ENCODE measurements around the gene USB1. TPM values are rescaled to one million over a fixed set of nuclear protein-coding genes. Genes with fewer than 3 reads are reported as not detected.

Gene USB1
- total RNA-seq, 1 experiment from 2014 or later: 106 TPM

DNA sequence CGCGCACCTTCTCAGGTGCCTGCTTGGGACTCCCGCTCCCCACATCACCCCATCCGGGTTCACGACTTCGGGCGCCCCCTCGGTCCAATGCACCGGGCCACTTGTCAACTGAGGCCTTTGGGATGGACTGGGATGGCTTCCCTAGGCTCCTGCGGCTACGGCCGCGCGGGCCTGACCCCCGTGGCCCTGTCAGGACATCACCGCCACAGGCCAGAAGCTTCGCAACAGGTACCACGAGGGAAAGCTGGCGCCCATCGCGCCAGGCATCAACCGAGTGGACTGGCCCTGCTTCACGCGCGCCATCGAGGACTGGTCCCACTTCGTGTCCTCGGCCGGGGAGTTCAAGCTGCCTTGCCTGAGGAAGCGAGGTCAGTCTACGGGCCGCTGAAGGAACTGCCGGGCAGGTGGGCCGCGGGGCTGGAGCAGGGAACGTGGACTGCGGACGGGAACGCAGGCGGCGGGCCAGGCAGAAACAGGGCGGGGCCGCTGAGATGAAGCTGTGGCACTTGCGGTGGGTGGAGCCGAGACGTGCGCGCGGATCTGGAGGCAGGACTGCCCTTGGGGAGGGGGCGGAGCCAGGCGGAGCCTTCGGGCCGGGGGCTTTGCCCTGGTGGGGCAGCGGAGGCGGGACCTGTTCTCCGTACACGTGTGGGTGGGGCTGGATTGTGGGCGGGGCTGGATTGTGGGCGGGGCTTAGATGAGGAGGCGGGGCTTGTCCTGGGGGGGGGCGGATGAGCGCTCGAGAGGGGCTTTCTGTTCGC, 16.6 kb upstream of the USB1 start:
- intact Hi-C loops (cut with micrococcal nuclease; ENCODE audit: unreplicated experiment): no loop called here
- H3K4me3 ChIP-seq (ENCODE audit: low read depth, low read length, poor library complexity, severe bottlenecking): peak overlapping the region; percentile 64
- no peaks in the 10 kb centered on the region for H3K9me3 ChIP-seq (ENCODE audit: low read depth, low read length, poor library complexity, severe bottlenecking)
- POLR2A ChIA-PET (ENCODE audit: low non-redundant PET): no interaction called here
- no peak for TF ChIP-seq EZH2 (IDR thresholded peaks at IDR 0.05; ENCODE audit: borderline replicate concordance, low read depth, low read length, poor library complexity, severe bottlenecking)
- TF ChIP-seq, protein P1, sequence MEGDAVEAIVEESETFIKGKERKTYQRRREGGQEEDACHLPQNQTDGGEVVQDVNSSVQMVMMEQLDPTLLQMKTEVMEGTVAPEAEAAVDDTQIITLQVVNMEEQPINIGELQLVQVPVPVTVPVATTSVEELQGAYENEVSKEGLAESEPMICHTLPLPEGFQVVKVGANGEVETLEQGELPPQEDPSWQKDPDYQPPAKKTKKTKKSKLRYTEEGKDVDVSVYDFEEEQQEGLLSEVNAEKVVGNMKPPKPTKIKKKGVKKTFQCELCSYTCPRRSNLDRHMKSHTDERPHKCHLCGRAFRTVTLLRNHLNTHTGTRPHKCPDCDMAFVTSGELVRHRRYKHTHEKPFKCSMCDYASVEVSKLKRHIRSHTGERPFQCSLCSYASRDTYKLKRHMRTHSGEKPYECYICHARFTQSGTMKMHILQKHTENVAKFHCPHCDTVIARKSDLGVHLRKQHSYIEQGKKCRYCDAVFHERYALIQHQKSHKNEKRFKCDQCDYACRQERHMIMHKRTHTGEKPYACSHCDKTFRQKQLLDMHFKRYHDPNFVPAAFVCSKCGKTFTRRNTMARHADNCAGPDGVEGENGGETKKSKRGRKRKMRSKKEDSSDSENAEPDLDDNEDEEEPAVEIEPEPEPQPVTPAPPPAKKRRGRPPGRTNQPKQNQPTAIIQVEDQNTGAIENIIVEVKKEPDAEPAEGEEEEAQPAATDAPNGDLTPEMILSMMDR (conservative IDR thresholded peaks at IDR 0.05; ENCODE audit: low read depth, low read length): no peak
- no peak overlapping the region for H3K27ac ChIP-seq (ENCODE audit: low read depth, low read length, poor library complexity, severe bottlenecking)
- no TSS peak for BruUV-seq (replicated peaks)
- no peaks in the 10 kb centered on the region for H3K36me3 ChIP-seq (ENCODE audit: insufficient read depth, low read length, poor library complexity, severe bottlenecking)
- CTCF ChIA-PET: no interaction called here
- peaks cover 3% of the 10 kb centered on the region for H3K4me1 ChIP-seq (ENCODE audit: insufficient read depth, low read length, poor library complexity, severe bottlenecking)
- no peaks in the 10 kb centered on the region for H3K27me3 ChIP-seq (replicated peaks; ENCODE audit: insufficient read depth, low read depth, low read length, poor library complexity)
- peak; percentile 97 for DNase-seq (ENCODE audit: low spot score)

DNA sequence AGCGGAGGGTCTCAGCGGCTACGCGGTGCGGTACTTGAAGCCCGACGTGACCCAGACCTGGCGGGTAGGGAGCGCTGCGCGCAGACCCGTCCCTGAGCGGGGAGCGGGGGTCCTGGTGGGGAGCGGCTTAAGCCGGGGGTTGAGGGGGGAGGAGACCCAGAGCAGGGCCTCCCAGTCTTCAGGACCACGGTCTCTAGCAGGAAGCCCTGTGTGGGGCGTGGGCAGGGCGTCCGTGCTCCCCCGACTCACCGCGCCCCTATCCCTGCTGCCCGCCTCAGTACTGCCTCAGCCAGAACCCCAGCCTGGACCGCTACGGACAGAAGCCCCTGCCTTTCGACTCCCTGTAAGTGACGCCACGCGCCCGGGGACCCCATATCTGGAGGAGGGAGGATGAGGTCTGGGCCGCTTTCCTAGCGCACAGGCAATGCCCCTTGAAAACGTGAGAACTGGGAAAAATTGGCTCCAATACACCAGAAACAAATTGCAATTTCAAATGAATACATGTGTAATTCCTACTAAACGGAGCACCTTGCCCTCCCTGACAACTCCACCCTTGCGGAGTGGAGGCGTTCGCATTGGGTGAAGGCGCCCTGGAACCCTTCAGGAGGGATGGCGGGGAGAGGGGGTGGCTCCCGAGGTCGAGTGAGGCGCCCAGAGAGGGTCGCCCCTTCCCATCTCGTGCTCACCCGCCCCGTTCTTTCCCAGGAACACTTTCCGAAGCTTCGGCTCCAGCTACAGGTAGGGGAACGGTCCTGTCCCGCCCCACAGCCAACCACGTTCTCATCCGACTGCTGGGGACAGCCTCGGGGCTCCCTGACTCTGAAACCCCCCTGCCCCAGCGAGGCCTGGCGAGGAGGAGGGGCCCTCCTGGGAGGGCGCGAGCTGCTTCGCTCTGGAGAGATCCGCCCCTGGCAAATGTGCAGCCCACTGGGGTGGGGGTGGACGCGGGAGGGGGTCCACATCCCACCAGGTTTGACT, 15.7 kb upstream of the USB1 start:
- Histone ChIP-seq H3K27ac (ENCODE audit: low read depth, low read length, poor library complexity, severe bottlenecking) (no peak overlapping the region), H3K27me3 (replicated peaks; ENCODE audit: insufficient read depth, low read depth, low read length, poor library complexity) (no peaks in the 10 kb centered on the region), H3K9me3 (ENCODE audit: low read depth, low read length, poor library complexity, severe bottlenecking) (no peaks in the 10 kb centered on the region), H3K4me1 (ENCODE audit: insufficient read depth, low read length, poor library complexity, severe bottlenecking) (peaks cover 3% of the 10 kb centered on the region), H3K36me3 (ENCODE audit: insufficient read depth, low read length, poor library complexity, severe bottlenecking) (no peaks in the 10 kb centered on the region), H3K4me3 (ENCODE audit: low read depth, low read length, poor library complexity, severe bottlenecking) (peak overlapping the region; percentile 64)
- TF ChIP-seq EZH2 (IDR thresholded peaks at IDR 0.05; ENCODE audit: borderline replicate concordance, low read depth, low read length, poor library complexity, severe bottlenecking): no peak
- TF ChIP-seq, protein P1 (conservative IDR thresholded peaks at IDR 0.05; ENCODE audit: low read depth, low read length): no peak
- CTCF ChIA-PET: no interaction called here
- no peak for DNase-seq (ENCODE audit: low spot score)
- TSS peak; percentile 34 for BruUV-seq (replicated peaks)
- POLR2A ChIA-PET (ENCODE audit: low non-redundant PET): no interaction called here
- intact Hi-C loops (cut with micrococcal nuclease; ENCODE audit: unreplicated experiment): no loop called here

DNA sequence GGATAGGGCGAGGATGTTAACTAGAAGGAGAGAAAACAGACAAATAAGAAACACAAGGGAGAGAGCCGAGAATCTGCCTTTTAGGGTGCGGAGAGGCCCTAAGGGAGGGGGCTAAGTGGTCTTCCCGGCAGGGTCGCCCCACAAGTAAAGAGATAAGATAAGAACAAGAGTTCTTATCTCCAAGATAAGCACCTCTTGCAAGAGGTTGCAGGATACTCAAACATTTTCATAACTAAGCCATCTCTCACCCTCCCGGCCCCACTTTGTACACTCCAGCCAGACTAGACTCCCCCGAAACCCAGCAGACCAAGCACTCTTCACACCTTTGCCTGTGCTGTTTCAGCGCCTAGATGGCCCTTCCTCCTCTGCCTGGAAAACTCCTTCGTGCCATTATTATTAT, 15.0 kb upstream of the USB1 start:
- DNase-seq (ENCODE audit: low spot score): no peak
- CTCF ChIA-PET: no interaction called here
- H3K4me3 ChIP-seq (ENCODE audit: low read depth, low read length, poor library complexity, severe bottlenecking): no peak overlapping the region
- H3K9me3 ChIP-seq (ENCODE audit: low read depth, low read length, poor library complexity, severe bottlenecking): no peaks in the 10 kb centered on the region
- no peak overlapping the region for H3K27ac ChIP-seq (ENCODE audit: low read depth, low read length, poor library complexity, severe bottlenecking)
- BruUV-seq (replicated peaks): no TSS peak
- H3K27me3 ChIP-seq (replicated peaks; ENCODE audit: insufficient read depth, low read depth, low read length, poor library complexity): no peaks in the 10 kb centered on the region
- intact Hi-C loops (cut with micrococcal nuclease; ENCODE audit: unreplicated experiment): no loop called here
- no peaks in the 10 kb centered on the region for H3K36me3 ChIP-seq (ENCODE audit: insufficient read depth, low read length, poor library complexity, severe bottlenecking)
- TF ChIP-seq, protein P1 (conservative IDR thresholded peaks at IDR 0.05; ENCODE audit: low read depth, low read length): no peak
- no peak for TF ChIP-seq EZH2 (IDR thresholded peaks at IDR 0.05; ENCODE audit: borderline replicate concordance, low read depth, low read length, poor library complexity, severe bottlenecking)
- H3K4me1 ChIP-seq (ENCODE audit: insufficient read depth, low read length, poor library complexity, severe bottlenecking): peaks cover 3% of the 10 kb centered on the region
- POLR2A ChIA-PET (ENCODE audit: low non-redundant PET): no interaction called here
